ENCODE results near the gene ANKFY1. TPM values are rescaled to one million over a fixed set of nuclear protein-coding genes. Genes with fewer than 3 reads are reported as not detected.

The ANKFY1 gene
- total RNA-seq, 1 donor from 2014 or later: 64.5 TPM

DNA sequence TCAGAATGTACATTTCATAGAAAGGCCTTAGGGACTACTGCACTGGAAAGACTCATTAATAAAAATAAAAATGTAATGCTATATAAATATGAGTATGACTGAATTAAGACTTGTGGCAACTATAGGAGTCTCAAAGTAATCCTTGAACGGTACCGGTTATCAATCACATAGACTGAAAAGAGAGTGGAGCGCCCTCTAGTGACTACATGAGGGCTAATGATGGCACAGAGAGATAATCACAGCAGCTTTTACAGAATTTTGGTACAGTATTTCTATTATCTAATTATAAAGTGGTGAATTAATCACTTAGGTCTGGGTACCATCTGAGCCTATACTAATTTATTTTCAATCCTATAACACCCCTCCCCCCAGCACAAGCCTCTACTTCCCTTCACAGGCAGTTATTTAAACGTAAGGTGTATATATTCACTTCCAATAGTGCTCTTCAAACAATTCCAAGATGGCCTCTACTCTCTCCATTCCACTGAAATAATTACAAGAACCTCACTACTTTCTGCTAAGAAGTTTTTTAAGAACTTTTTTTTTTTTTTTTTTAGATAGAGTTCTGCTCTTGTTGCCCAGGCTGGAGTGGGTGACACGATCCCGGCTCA, 40.7 kb upstream of the ANKFY1 start:
- H3K36me3 Mint-ChIP-seq: peaks cover 21% of the 10 kb centered on the region
- H3K27ac Mint-ChIP-seq: no peak overlapping the region
- no peak for DNase-seq (ENCODE audit: low spot score in 2 of 2, unreplicated experiment in 2 of 2)
- TF ChIP-seq, protein P1, sequence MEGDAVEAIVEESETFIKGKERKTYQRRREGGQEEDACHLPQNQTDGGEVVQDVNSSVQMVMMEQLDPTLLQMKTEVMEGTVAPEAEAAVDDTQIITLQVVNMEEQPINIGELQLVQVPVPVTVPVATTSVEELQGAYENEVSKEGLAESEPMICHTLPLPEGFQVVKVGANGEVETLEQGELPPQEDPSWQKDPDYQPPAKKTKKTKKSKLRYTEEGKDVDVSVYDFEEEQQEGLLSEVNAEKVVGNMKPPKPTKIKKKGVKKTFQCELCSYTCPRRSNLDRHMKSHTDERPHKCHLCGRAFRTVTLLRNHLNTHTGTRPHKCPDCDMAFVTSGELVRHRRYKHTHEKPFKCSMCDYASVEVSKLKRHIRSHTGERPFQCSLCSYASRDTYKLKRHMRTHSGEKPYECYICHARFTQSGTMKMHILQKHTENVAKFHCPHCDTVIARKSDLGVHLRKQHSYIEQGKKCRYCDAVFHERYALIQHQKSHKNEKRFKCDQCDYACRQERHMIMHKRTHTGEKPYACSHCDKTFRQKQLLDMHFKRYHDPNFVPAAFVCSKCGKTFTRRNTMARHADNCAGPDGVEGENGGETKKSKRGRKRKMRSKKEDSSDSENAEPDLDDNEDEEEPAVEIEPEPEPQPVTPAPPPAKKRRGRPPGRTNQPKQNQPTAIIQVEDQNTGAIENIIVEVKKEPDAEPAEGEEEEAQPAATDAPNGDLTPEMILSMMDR (IDR thresholded peaks at IDR 0.05; ENCODE audit: unreplicated experiment): peak; percentile 50
- H3K4me1 Mint-ChIP-seq: peaks cover 1% of the 10 kb centered on the region
- no peaks in the 10 kb centered on the region for H3K27me3 Mint-ChIP-seq (ENCODE audit: low read depth)
- no peak overlapping the region for H3K4me3 Mint-ChIP-seq
- no peaks in the 10 kb centered on the region for H3K9me3 Mint-ChIP-seq

DNA sequence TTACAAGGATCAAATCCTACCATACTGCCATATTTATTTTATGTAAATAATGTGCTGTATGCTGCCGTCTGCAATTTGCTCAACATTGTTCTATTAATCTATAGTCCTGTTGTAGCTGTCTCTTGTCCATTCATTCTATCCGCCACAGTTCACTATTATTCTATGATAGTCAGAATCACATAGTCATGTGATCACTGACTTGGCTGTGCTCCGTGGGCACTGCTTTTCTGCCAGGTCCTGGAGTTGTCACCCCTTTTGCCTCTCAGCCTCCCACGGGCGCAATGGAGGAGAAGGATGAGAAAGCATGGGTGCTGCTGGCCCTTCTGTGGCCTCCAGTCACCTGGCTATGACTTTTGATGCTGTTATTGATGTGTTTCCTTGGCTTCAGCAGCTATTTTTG, 37.3 kb upstream of the ANKFY1 start:
- H3K4me1 Mint-ChIP-seq: peaks cover 20% of the 10 kb centered on the region
- TF ChIP-seq, protein P1 (IDR thresholded peaks at IDR 0.05; ENCODE audit: unreplicated experiment): no peak
- H3K27me3 Mint-ChIP-seq (ENCODE audit: low read depth): no peaks in the 10 kb centered on the region
- DNase-seq (ENCODE audit: low spot score in 2 of 2, unreplicated experiment in 2 of 2): no peak
- H3K4me3 Mint-ChIP-seq: no peak overlapping the region
- H3K27ac Mint-ChIP-seq: no peak overlapping the region
- H3K36me3 Mint-ChIP-seq: peaks cover 13% of the 10 kb centered on the region
- H3K9me3 Mint-ChIP-seq: no peaks in the 10 kb centered on the region

DNA sequence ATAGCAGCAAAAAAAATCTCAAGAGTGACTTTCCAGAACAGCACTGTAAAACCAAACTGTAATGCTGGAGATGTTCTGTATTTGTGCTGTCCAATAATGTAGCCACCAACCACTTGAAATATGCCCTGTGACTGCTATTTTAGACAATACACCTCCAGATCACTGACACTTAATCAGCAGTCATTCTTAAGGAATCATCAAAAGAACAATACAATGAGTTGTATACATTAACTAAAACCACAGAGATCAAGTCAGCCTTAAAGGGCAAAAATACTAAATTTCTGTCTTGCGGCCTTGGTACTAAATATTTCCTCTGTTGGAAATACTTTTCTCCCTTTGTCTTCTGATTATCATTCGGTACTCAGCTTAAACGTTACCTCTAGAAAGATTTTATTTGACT, 33.6 kb upstream of the ANKFY1 start:
- DNase-seq (ENCODE audit: low spot score in 2 of 2, unreplicated experiment in 2 of 2): no peak
- Mint-ChIP-seq H3K36me3 (peaks cover 11% of the 10 kb centered on the region), H3K9me3 (no peaks in the 10 kb centered on the region), H3K27me3 (ENCODE audit: low read depth) (no peaks in the 10 kb centered on the region), H3K27ac (peak overlapping the region; percentile 4), H3K4me3 (no peak overlapping the region), H3K4me1 (peaks cover 20% of the 10 kb centered on the region)
- TF ChIP-seq, protein P1 (IDR thresholded peaks at IDR 0.05; ENCODE audit: unreplicated experiment): no peak

DNA sequence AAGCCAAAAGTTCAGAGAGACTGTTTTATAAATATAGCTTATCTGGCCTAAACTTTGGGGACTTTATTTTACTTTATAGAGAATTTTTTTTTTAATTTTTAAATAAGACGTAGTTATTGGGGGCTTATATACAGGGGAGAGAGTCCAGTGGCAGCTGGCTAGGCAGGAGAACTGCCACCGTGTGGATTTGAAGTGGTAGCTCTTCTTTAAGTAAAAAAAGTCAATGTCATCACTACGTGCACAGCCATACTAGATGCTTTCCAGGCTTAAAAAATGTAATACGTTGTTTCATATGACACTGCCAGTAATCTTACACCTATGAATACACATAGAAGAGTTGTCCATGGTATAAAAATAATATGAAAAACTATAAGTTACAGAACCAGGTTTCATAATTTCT, 31.9 kb upstream of the ANKFY1 start:
- H3K27ac Mint-ChIP-seq: no peak overlapping the region
- H3K4me3 Mint-ChIP-seq: no peak overlapping the region
- peaks cover 7% of the 10 kb centered on the region for H3K36me3 Mint-ChIP-seq
- H3K27me3 Mint-ChIP-seq (ENCODE audit: low read depth): no peaks in the 10 kb centered on the region
- TF ChIP-seq, protein P1 (IDR thresholded peaks at IDR 0.05; ENCODE audit: unreplicated experiment): no peak
- no peak for DNase-seq (ENCODE audit: low spot score in 2 of 2, unreplicated experiment in 2 of 2)
- H3K4me1 Mint-ChIP-seq: peaks cover 20% of the 10 kb centered on the region
- no peaks in the 10 kb centered on the region for H3K9me3 Mint-ChIP-seq

DNA sequence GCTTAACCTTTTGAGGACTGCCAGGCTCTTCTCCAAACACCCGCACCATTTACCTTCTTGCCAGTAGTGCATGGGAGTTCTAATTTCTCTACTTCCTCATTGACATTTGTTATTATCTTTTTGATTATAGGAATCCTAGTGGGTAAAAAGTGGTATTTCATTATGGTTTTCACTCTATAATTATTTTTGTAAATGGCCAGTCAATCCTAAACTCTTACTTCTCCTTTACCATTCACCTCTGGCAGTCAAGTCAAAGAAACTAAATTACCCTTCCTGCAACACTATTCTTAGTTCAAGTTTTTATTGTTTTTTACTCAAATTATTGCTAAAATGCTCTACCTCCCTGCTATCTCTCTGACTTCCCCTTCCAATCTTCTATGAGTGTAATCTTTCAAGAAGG, 29.8 kb upstream of the ANKFY1 start:
- TF ChIP-seq, protein P1 (IDR thresholded peaks at IDR 0.05; ENCODE audit: unreplicated experiment): no peak
- Mint-ChIP-seq H3K27me3 (ENCODE audit: low read depth) (no peaks in the 10 kb centered on the region), H3K4me3 (no peak overlapping the region), H3K36me3 (peaks cover 6% of the 10 kb centered on the region), H3K27ac (no peak overlapping the region), H3K9me3 (no peaks in the 10 kb centered on the region), H3K4me1 (peaks cover 17% of the 10 kb centered on the region)
- no peak for DNase-seq (ENCODE audit: low spot score in 2 of 2, unreplicated experiment in 2 of 2)

DNA sequence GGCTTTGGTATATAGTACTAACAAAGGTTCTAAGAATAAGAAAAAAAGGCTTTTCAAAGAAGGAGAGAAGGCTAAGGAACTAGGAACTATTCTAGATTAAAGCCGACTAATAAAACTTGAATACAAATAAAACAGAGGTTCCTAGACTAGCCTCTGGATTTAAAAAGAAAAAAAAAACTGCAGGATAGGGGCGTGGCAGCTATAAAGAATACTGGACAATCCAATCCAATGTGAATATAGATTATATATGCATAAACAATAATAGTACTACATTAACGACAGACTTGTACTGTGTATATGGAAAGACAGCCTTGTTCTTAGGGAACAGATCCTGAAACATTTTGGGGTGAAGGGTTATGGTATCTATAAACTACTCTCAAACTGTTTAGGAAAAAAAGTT, 23.9 kb upstream of the ANKFY1 start:
- TF ChIP-seq, protein P1 (IDR thresholded peaks at IDR 0.05; ENCODE audit: unreplicated experiment): no peak
- Mint-ChIP-seq H3K9me3 (no peaks in the 10 kb centered on the region), H3K36me3 (peaks cover 15% of the 10 kb centered on the region), H3K27me3 (ENCODE audit: low read depth) (no peaks in the 10 kb centered on the region), H3K4me1 (no peaks in the 10 kb centered on the region), H3K4me3 (no peak overlapping the region), H3K27ac (peak overlapping the region; percentile 9)
- DNase-seq (ENCODE audit: low spot score in 2 of 2, unreplicated experiment in 2 of 2): no peak
